Stimulated activated CD8-positive, alpha-beta memory T cell treated with anti-CD3 and anti-CD28 coated beads, Interleukin-15, amount 100 ng/mL, for 24 hours (primary cell): Measurements from ENCODE around the gene PADI4.

ENCODE experiments used
- DNase-seq: peaks from one replicate; pipeline ENCODE4 v3.0.0-alpha.2; 2020; ENCODE audit warnings: low read depth

Gene PADI4, protein sequence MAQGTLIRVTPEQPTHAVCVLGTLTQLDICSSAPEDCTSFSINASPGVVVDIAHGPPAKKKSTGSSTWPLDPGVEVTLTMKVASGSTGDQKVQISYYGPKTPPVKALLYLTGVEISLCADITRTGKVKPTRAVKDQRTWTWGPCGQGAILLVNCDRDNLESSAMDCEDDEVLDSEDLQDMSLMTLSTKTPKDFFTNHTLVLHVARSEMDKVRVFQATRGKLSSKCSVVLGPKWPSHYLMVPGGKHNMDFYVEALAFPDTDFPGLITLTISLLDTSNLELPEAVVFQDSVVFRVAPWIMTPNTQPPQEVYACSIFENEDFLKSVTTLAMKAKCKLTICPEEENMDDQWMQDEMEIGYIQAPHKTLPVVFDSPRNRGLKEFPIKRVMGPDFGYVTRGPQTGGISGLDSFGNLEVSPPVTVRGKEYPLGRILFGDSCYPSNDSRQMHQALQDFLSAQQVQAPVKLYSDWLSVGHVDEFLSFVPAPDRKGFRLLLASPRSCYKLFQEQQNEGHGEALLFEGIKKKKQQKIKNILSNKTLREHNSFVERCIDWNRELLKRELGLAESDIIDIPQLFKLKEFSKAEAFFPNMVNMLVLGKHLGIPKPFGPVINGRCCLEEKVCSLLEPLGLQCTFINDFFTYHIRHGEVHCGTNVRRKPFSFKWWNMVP

DNA sequence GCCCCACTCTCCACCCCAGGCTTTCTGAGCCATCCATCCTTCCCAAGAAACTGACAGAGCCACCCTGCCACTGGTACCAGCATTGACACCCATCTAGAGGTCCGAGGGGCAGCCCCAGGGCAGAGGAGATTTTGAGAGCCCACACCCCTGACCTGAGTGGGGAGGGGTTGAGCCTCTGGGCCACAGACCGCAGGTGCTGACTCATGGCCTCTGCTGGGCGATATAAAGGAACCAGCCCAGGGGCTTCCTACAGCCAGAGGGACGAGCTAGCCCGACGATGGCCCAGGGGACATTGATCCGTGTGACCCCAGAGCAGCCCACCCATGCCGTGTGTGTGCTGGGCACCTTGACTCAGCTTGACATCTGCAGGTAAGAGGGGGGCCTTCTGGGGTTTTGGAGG lies at the start of gene PADI4:
PADI4 (plus strand) TSS at position 252 of the 400 bp plus-strand sequence; CDS start at position 278, 26 bp downstream.
- DNase-seq = no peak

DNA sequence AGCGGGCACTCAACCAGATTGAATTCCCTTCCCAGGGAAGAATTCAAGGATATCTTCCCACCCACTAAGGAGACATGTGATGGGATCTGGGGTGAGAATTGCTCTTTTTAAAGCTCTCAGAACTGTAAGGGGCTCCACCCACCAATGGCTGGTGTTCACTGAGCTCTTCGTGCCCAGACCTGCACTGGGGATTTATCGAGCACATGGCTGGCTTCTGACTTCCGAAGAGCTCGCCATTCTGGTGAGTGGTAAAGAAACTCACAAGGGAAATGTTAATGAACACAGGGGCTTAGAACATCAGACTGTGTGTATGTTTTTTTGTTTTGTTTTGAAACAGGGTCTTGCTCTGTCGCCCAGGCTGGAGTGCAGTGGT lies 49.3 kb upstream of the PADI4 start:
- DNase-seq = no peak

DNA sequence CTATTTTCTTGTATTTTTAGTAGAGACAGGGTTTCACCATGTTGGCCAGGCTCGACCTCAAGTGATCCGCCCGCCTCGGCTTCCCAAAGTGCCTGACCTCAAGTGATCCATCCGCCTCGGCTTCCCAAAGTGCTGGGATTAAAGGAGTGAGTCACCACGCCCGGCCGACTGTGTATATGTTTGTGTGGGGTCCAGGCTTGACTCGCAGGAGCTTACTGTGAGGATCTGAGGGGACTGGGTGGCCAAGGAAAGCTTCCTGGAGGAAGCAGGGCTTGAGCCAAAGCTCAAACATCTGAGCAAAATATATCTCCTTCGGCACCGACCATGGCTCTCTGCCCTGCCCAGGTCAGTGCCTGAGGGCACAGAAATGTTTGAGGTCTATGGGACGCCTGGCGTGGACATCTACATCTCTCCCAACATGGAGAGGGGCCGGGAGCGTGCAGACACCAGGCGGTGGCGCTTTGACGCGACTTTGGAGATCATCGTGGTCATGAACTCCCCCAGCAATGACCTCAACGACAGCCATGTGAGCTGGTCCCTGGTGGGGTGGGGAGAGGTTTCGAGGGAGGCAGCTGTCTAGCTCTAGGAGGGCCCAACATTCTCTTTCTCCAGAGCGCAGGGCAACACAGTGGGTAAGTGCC lies 48.6 kb upstream of the PADI4 start:
- no peak for DNase-seq

DNA sequence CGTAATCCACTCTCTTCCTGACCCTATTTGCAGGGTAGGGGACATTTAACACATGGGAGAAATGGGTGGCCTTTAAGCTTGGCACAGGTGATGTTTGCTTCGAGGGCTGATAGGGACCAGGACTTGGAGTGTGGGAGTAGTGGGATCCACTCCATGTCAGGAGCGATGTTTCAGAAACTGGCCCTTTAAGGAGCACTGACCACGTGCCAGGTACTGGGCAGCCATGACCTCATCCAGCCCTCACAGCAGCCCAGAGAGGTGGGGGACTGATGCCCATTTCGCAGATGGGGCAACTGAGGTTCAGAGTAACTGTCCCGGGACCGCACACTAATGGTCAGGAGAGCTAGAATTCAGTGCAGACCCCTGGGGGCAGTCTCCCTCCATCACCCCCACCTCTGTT lies 47.7 kb upstream of the PADI4 start:
- no peak for DNase-seq

DNA sequence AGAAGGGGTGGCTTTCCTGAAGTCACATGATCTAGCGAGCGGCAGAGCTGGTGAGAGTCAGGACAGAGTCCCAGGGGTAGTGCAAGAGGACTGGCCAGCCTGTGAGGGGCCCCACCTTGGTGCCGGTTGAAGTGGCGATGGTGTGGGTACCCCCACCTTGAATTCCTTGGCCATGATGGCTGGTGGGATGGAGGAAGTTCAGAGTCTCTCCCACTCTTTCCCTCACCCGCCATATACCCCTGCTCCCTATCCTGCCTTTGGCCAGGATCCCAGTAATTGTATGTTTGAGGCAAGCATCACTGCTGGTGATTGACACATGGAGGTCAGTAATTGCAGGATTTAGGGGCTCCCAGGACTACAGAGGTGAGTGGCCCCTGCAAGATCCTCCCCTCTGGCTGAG lies 47.3 kb upstream of the PADI4 start:
- DNase-seq = no peak

DNA sequence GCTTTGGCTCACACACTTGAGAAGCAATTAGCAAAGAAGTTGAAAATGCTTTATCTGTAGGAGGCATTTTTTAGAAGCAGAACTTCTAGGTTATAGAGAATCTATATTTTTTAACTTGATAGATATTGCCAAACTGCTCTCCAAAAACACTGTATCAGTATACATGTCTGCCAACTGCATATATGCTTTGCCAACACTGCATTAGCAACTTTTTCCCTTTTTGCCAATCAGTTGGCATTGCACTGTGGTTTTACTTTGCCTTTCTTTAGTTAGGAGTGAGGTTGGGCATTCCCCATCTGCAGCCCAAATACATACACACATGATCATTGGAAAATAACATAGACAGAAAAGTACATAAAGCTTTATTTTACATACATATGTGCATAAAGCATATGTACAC lies 44.1 kb upstream of the PADI4 start:
- no peak for DNase-seq

DNA sequence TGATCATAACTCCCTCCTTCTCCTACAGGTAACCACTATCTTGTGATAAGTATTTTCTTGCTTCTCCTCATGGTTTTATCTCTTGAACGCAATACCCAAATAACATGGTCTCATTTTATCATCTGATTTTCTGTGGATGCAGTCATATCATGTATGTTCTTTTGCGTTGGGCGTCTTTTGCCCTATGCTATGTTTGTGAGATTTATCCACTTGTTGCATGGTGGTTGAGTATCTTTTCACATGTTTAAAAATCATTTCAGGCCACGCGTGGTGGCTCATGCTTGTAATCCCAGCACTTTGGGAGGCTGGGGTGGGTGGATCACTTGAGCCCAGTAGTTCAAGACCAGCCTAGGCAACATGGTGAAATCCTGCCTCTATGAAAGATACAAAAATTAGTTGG lies 43.5 kb upstream of the PADI4 start:
- no peak for DNase-seq

DNA sequence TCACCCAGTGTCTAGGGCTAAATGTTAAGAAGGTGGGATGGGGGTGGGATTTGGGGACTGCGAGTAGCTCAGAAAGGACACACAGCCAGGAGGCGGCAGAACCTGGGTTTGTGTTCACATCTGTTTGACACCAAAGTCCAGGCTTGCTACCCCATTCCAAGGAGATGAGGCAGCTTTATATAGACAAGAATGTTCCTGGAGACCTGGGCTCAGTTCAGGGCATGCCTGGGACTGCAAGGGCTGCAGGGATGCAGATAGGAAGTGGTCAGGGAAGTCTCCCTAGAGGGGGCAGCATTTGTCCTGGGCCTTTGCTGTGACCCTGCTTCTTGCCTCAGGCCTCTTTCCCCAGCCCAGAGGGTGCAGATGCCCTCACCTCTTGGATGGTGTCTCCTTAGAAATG lies 42.8 kb upstream of the PADI4 start:
- no peak for DNase-seq

DNA sequence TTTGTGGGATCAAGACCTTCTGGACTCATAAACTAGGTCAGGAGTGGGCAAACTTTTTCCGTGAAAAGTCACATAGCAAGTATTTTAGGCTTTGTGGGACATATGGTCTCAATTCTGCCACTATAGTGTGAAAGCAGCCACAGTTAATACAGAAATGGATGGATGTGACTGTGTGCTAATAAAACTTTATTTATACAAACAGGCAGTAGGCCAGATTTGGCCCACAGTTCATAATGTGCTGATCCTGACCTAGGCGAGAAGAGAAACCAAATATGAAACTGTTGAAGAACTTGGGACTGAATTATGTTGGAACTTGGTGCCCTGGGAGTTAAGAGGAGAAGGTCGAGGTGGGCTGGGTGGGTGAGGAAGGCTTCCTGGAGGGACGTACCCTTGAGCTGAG lies 42.0 kb upstream of the PADI4 start:
- no peak for DNase-seq

DNA sequence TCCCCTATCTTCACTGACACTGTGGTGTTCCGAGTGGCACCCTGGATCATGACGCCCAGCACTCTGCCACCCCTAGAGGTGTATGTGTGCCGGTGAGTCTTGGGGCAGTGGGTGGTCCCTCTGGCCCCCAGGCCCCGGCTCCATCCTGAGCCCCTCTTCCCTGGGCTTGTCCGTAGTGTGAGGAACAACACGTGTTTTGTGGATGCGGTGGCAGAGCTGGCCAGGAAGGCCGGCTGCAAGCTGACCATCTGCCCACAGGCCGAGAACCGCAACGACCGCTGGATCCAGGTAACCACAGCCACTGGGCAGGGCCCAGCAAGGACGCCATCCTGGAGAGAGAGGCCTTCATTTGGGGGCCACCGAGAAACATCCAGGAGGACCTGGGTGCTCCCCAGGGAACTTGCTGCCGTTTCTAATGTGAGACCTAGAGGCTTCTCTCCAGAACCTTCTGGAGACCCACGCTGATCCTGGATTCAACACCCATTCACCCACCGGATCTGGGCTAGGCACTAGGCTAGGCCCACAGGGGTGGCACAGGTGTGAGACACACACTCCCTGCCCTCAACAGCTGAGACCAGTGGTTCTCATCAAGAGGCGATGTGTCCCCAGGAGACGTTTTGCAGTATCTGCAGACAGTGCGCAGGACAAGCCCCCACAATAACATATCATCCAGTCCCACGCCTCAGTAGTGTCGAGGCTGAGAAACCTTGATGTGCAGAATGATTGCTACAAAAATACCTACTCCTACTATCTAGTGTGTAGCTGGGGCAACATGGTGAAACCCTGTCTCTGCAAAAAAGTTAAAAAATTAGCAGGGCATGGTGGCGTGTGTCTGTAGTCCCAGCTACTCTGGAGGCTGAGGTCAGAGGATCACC lies 36.9 kb upstream of the PADI4 start:
- no peak for DNase-seq

DNA sequence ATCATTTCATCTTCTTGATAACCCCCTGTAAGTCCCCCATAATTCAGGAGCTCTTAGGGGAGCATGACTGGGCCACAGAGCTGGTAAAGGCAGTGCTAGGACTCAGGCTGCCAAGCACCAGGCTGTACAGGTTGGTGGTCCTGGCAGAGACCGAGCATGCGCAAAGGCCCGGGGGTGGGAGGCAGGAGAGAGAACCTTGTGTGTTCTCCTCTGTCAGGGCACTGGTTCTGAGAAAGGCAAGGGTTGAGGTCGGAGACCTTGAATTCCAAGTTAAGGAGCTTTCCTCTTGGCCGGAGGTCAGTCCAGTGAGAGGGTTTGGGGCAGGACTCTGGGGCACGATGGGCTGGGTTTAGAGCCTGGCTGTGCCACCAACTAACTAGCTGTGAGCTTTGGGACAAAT lies 35.9 kb upstream of the PADI4 start:
- DNase-seq = no peak

DNA sequence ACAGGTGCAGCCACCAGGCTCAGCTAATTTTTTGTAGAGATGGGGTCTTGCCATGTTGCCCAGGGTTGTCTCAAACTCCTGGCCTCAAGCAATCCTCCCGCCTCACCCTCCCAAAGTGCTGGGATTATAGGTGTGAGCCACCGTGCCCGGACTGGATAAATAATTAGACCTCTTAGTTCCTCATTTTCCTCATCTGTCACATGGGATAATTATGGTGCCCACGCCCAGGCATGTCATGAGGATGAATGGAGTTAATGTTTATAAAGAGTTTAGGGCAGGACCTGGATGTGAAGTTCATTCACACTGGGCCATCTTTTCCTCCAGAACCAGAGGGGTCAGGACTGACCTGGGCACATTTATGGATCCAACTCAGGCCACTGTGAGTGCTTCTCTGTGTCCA lies 35.4 kb upstream of the PADI4 start:
- DNase-seq = no peak

DNA sequence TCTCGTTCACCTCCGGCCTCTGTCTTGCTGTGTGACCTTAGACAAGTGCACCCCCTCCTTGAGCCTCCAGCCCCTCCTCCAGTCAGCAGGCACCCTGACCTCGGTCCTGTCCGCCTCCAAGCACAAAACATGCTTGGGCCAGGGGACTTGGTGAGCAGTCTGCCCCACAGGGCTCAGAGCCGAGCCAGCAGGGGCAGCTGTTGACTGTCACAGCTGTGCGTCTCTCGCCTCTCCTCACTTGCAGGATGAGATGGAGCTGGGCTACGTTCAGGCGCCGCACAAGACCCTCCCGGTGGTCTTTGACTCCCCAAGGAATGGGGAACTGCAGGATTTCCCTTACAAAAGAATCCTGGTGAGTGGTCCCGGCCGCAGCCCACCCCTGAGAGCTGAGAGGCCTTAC lies 34.9 kb upstream of the PADI4 start:
- DNase-seq = no peak

DNA sequence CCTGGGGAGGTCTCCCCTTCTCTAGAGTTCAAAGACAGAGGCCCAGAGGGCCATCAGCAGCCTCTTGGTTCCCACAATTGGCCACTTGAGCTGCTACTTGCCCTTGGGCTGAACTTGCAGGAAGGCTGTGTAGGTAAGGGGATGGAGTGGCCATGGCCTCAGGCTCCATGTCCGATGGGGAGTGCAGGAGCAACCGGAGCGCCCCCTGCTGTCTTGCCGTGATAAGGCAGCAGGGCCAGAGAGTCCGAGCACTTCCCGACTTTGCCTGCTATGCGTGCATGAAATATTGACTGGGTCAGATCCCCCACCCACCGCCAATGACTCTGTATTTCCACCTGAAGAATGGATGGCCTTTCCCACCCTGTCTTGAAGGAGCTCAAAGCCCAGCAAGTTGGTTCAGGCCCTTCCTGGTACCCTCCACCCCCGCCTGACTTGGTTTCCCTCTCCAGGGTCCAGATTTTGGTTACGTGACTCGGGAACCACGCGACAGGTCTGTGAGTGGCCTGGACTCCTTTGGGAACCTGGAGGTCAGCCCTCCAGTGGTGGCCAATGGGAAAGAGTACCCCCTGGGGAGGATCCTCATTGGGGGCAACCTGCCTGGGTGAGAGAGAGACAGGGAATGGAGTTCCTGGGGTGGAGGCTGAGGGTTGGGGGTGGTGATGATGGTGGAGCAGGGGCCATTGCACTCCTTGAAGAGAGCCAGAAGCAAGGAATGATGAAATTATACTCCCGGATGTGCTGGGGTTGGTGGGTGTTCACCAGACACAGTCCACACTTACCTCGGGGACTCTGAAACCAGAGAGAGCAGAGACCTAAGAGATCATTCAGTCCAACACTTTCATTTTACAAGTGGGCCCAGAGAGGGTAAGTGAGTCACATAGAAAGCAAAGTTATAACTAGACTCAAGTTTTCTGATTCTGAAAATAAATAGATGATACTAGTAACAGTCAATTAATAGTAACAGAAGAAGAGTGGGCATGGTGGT lies 33.5 kb upstream of the PADI4 start:
- no peak for DNase-seq

DNA sequence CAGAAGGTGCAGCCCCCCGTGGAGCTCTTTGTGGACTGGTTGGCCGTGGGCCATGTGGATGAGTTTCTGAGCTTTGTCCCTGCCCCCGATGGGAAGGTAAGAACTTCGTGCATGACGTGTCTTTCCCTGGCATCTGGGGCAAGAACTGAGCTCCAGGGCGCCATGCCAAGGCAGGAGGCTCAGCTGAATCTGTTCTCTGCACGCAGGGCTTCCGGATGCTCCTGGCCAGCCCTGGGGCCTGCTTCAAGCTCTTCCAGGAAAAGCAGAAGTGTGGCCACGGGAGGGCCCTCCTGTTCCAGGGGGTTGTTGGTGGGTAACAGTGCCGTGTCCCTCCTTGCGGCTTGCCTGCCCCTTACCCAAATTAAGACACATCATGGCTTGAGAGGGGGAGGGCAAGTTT lies 31.4 kb upstream of the PADI4 start:
- no peak for DNase-seq

DNA sequence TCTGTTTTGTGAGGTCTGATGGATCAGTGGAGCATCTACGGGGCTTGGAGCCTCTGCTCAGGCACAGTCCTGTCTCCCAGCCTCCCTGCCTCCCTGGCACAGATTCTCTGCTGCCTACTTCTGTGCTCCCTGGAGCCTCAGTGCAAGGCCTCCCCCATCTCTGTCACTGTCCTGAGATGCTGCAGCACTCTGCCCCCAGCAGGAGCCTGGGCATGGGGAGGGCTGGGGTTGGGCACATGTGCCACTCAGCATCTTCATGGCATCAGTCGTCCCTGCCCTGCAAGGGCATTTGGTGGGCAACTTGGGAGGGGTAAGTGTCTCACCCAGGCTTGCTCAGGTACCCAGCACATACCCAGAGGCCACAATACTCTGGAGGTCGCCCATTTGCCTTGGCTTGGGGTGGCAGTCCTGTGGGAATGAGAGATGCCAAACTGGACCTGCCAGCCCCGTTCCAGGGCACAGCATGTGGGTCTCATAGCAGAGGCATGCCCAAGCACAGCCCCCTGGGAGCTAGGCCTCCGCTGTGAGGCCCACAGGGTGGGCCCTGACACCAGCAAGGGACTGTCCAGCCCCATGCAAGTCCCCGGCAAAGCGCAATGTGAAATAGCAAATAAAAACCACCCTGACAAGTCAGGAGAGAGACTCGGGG lies 30.4 kb upstream of the PADI4 start:
- no peak for DNase-seq

DNA sequence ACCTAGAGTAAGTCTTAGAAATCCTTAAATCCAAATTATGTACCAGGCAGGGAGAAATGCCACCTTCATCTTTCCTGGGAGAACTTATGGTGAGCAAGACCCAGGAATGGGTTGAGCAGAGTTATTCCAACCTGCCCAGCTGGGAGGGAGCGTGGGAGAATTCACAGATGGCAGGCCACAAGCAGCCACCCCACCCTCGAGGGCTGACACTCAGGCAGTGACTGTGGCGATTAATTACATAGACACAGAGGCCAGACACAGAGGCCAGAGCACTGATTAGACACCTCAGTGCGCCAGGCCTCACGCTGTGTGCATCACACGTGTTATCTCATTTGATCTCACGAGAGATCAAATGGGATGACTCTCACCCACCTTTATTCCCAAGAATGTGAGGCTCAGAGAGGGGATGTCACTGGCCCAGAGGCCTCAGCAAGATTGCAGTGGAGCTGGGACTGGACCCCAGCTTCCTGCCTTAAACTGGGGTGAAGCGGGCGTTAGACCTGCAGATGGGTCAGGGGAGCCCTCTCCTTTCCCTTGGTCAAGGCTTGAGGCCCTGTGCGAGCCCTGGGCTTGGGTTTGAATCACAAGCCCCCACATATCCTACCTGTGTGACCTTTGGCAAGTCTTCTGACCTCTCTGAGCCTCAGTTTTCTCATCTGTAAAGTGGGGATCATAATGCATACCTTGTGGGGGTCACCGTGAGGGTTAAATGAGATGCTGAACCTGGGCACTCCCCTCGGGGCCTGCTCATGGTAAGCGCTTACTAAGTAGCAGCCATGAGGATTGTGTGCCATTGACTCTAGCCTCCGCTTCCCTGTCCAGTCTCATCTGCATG lies 28.8 kb upstream of the PADI4 start:
- no peak for DNase-seq

DNA sequence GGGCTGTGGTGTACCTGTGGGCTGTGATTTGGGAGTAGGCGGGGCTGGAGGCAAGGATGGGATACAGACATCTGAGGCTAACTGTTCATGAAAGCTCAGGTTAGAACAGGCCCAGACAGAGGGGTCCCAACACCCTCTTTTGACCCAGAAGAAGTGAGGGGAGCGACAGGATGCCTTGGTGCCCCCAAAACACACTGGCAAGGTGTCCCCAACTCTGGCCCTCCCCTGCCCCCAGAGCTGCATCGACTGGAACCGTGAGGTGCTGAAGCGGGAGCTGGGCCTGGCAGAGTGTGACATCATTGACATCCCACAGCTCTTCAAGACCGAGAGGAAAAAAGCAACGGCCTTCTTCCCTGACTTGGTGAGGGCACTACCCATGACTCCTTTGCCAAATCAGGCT lies 27.6 kb upstream of the PADI4 start:
- DNase-seq = no peak

DNA sequence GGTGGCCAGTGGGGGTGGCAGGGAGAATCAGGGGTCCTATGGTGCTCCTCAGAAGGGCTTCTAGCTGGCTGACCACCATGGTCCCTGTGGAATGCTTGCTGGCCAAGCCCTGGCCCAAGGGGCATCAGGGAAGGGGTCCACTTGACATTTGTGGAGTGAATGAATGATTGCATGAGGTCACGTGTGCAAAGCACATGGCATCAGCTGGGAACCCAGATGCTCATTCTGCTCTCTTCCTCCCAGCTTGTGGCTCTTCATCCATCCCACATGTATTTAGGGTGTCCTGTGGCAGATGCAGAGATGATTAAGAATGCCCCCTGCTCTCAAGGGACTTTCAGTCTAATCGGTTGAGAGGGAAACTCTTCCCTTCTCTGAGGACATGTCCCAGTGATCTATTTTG lies 27.1 kb upstream of the PADI4 start:
- DNase-seq = no peak

DNA sequence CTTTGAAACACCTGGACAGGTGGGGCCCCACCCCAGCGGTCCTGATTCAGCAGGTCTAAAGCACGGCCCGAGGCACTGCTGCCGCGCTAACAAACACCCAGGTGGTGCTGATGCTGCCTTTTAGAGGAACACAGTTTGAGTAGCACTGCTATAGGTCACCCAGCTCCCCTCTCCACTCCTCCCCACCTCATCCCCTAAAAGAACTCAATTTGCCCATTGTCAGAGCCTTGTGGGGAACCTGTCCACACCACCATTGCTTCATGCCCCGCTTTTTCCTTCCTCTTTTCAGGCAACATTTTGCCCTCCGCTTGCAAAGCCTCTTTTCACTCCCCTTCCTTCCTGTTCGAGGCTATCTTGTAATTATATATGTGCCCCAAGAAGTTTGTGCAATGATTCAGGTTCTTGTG lies 26.2 kb upstream of the PADI4 start:
- no peak for DNase-seq
